NOMO-1 treated with dmso at 0.1 percent for 144 hours (cell line): Measurements from ENCODE around the gene MXD1.
A peak's percentile ranks its signal among the peaks of the same experiment; 100 is the strongest.

Experiments
- DNase-seq: peaks from one replicate; lab custom pipeline; 2025; ENCODE audit not compliant: unreplicated experiment; lab: John Stamatoyannopoulos, UW

MXD1 gene

DNA sequence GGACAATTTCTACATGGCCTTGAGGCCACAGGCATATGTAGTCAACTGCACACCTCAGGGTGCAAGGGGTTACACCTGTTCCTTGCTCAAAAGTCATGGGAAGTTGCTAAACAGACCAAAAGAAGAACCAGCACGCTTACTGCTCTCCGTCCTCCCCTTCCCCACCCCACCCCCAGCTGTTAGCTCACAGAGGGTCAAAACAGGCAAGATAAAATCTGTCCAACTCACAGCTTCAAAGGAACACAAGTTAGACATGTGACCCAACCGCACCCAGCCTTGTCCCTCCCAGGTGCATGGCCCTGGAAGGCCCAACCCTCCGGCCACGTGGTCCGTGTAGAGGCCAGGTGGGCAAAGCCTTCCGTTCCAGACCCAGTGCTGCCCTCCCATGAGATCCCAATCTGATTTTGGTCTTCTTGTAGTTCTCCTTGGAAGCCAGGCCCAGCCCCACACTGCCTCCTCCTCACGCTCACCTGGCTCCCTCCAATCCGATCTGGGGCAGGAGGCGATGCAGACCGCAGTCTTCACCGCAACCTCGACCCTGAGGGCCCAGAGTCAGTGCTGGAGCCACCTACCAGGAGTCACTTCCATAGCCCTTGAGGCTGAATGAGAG is 61.0 kb downstream of the MXD1 start:
- no peak for DNase-seq

DNA sequence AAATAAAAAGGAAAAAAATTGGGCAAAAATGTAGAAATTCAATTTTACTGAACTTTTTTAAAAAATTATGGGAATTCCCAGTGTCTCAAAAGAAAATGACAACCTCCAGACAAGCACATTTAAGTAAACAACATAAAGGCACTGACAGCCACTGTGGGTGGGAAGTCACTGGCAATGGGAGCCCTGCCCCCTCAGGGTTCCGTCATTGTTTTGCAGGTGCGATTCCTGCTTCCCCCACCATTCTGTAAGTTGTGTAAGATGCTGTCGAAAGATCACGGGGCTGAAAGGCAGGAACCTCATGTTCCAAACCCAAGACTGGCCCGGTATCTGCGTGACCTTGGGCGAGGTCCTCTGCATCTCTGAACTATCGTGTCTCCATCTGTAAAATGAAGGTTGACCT is 62.3 kb downstream of the MXD1 start:
- DNase-seq = no peak

DNA sequence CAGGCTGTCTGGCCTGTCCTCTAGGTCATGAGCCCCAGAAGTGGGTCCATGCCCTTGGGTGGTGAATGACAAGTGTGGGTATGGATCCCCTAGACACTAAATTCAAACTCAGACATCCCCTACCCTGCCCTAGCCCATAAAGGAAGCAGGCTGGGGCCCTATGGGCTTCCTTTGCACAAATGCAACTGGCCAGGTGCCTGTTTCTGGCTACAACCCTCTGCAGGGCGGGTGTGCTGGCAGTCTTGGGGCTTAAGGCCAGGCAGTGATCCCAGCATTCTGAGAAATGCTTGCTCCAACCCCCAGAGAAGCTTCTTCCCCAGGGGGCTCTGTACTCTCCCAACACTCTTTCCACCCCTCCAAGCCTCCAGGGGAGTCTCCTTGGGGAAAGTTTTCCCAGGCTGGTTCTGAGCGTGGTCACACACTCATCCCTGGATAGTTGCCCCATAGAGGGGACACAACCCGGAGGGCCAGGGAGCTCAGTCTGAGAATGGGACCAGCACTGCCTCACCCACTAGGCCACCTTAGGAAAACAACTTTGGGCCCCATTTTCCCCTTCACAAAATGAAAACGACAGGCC is 63.1 kb downstream of the MXD1 start:
- no peak for DNase-seq

DNA sequence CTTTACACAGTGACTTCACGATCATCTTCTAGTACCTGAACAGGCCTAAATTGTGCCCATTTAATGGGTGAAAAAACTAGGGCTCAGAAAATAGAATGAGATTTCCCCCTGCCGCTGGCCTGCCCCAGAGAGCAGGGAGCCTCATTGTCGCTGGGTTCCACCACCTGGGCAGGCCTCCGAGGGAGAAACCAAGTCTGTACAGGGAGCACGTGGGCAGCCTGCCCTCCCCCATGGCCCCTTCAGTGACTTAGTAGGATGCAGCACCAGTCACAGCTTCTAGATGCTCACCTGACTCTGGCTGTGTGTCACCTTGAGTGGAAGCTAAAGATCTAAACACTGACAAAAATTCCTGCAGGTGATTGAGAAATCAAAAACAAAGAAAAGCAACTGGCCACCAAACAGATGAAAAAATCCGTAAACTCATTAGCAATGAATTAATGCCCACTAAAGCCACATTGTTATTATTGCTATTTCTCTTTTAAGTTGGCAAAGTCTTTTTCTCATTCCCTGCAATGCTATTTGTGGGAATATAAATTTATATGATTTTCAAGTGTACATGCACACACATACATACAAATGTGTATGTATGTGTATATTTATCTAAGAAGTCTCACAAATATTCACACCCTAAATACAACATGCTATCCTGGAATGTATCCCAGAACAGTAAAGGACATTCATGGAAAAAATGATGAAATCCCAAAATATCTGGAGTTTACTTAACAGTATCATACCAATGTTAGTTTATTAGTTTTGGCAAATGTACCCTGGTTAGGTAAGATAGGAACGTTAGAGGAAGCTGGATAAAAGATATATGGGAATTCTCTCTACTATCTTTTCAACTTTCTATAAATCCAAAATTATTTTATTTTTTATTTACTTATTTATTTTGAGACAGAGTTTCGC is 65.2 kb downstream of the MXD1 start:
- DNase-seq = no peak

DNA sequence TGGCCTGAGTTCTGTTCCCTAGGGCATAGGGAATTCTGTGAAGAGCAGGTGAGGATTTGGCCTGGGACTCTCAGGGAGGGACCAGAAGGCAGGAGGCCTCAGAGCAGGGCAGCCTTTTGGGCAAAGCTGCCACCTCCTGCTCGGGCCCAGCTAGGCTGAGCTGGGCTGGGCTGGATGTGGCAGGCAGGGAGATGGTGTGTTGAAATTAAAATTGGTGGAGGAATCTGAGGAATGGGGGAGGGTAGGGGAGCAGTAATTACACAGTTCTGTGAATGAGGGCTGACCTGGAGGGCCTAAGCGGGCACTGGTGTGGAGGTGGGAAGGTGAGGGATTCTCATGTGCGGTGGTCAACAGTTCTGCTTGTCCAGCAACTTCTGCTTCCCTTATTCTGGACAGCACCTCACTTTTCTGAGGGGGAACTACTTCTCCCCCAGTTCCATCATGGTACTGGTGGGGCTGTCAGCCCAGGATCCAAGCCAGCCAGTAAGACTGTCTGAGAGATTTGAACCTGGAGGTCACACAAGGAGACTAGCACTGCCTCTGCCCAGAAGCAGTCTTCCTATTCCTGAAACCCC is 68.6 kb downstream of the MXD1 start:
- DNase-seq = no peak

DNA sequence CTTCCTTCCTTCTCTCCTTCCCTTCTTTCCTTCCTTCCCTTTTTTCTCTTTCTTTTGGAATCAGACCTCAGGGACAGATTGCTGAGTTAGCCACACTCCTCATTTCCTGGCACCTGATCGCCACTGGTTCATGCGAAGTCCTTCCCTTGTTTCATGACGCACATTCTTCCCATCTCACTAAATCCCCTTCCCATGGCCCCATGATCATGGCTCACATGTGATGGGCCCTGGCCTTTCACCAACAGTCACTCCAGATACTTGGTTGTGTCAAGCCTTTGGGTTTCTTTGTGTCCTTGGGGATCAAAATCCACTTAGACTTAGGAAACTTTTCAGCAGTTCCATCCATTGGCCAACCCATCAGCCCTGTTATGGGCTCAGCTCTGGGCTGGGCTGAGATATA is 70.3 kb downstream of the MXD1 start:
- DNase-seq = no peak

DNA sequence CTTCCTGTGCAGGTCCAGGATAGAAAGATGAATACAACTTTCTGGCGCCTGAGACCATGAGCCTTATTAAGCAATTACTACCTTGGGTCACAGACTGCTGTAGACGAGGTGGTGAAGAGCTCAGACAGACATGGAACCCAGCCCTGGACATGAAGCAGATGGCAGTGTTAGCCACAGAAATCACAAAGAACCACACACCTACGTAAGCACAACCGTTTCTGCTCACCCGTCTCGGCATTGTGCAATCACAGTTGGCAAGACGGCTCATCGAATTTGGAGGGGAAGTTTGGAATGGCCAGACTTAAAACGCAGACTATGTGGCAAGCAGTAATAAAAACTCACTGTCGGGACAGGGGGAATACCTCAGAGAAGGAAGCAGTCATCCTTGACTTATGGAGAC is 70.8 kb downstream of the MXD1 start:
- DNase-seq = peak; percentile 97

DNA sequence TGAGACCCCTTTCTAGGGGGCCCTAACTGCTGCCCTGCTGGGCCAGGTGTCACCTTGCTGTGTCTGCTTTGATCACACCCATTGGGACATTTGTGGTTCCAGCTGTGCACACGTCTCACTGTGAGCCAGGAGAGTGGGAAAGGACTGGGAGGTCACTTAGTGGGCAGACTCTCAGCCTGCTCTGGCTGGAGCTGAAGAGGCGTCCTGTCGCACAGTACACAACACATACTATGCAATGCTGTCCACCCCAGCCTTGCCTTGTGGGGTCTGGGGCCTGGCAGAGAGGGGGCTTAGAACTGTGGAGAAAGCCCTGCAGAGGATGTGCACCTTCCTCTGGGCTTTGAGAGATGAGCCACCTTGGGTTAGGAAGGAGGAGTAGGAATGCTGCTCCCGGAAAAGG is 71.8 kb downstream of the MXD1 start:
- no peak for DNase-seq

DNA sequence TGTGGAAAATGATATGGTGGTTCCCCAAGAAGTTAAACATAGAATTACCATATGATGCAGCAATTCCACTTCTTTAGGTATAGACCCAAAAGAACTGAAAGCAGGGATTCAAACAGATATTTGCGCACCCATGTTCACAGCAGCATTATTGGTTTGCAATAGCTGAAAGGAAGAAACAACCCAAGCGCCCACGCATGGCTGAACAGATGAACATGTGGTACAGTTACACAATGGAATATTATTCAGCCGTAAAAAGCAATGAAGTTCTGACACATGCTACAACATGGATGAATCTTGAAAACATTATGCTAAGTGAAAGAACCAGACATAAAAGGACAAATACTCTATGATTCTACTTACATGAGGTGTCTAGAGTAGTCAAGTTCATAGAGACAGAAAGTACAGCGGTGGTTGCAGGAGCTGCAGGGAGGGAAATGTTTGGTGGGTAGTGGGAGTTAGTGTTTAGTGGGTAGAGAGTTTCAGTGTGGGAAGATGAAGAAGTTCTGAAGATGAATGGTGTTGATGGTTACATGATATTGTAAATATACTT is 73.3 kb downstream of the MXD1 start:
- no peak for DNase-seq

DNA sequence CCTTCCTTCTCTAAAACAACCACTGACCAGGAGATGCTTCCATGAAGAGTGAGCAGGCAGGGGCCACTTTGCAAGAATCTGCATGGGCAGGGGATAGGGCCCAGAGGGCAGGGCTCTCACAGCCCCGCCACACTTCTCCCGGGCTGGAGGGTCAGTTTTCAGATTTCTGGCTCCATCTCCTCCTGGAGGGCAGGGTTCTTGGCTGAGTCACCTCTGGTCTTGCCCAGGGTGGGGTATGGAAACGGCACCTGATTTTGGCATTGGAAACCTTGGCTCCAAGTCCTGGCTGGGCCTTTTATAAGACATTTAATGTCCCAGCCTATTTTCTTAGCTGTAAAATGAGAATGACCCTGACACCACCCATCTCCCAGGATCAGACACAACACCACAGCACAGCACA is 74.1 kb downstream of the MXD1 start:
- no peak for DNase-seq

DNA sequence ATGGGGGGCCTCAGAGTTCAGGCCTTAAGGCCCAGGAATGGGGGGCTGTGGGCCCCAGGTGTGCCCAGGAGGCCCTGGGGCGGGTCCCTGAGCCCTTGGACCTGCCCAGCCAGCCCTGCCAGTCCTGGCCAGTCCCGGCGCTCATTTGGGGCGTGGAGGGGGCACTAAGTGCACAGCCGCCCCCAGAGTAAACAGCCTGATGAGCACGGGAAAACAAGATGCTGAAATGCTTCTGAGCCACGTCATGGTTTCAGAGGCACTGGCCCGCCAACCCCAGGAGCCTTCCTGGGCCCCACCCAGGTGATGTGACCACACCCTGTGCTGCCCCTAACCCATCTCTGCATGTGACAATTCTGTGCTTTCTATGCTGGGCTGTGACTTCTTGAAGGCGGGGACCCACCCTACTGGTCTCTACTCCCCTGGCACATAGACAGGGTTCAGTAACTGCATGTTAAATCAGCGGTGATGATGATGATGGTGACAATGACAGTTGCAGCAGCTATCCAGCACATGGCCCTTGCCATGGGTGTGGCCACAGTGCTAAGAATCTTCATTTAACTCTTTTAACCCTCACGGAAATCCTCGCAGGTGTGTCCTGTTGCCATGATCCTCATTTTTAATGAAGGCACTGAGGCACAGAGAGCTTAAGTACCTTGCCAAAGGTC is 74.7 kb downstream of the MXD1 start:
- no peak for DNase-seq
